HepG2 (cell line): Measurements from ENCODE around the gene PPFIA4. TPM values are rescaled to one million over a fixed set of nuclear protein-coding genes. Genes with fewer than 3 reads are reported as not detected.

Experiments
- CCAR2 ChIP-seq: fragments of 200-400 bp; formaldehyde crosslinking; optimal IDR thresholded peaks from 2 replicates; pipeline ENCODE3; 2018; ENCODE audit warnings: low read depth, mild to moderate bottlenecking, low read length, moderate library complexity
- CERS6 ChIP-seq: sonication (generic); formaldehyde crosslinking; IDR thresholded peaks from 2 replicates; pipeline ENCODE4 v1.5.0; 2020; ENCODE audit warnings: missing genetic modification reagents
- DNMT1 ChIP-seq: sonication (generic); formaldehyde crosslinking; IDR thresholded peaks from 2 replicates; pipeline ENCODE4 v1.5.1; 2020; ENCODE audit warnings: mild to moderate bottlenecking, missing genetic modification reagents
- GMEB2 ChIP-seq: IDR thresholded peaks from 2 replicates; pipeline ENCODE4 v1.6.1; 2016; ENCODE audit warnings: missing biosample characterization, missing genetic modification reagents, low read depth
- HIC2 ChIP-seq: sonication (generic); formaldehyde crosslinking; IDR thresholded peaks from 2 replicates; pipeline ENCODE4 v1.9.0; 2022; ENCODE audit warnings: low read depth, missing genetic modification reagents
- KDM5A ChIP-seq: fragments of 200-600 bp; sonication (generic); IDR thresholded peaks from 2 replicates; pipeline ENCODE4 v1.7.0; 2018; ENCODE audit warnings: antibody characterized with exemption, mild to moderate bottlenecking, low read length, borderline replicate concordance
- NFATC3 ChIP-seq: sonication (generic); formaldehyde crosslinking; IDR thresholded peaks from 2 replicates; pipeline ENCODE4 v1.5.1; 2020; ENCODE audit warnings: mild to moderate bottlenecking, missing genetic modification reagents
- NR2C2 ChIP-seq: sonication (generic); formaldehyde crosslinking; IDR thresholded peaks from 2 replicates; pipeline ENCODE4 v1.4.0; 2020; ENCODE audit warnings: missing genetic modification reagents, mild to moderate bottlenecking, moderate library complexity, borderline replicate concordance
- SMC3 ChIP-seq: IDR thresholded peaks from 2 replicates; pipeline ENCODE4 v1.6.1; 2011; ENCODE audit warnings: low read length, improper control_type of control experiment
- TARDBP ChIP-seq: sonication (generic); formaldehyde crosslinking; IDR thresholded peaks from 2 replicates; pipeline ENCODE4 v1.8.0; 2022; ENCODE audit warnings: mild to moderate bottlenecking, missing genetic modification reagents
- TP53 ChIP-seq: sonication (generic); formaldehyde crosslinking; conservative IDR thresholded peaks from 2 replicates; pipeline ENCODE4 v1.4.0; 2020; ENCODE audit warnings: missing genetic modification reagents
- ZBTB20 ChIP-seq: sonication (generic); formaldehyde crosslinking; IDR thresholded peaks from 2 replicates; pipeline ENCODE4 v1.8.1; 2023; ENCODE audit warnings: missing genetic modification reagents, low read depth, mild to moderate bottlenecking, borderline replicate concordance
- ZBTB49 ChIP-seq: sonication (generic); formaldehyde crosslinking; IDR thresholded peaks from 2 replicates; pipeline ENCODE4 v1.4.0; 2020; ENCODE audit warnings: missing genetic modification reagents, borderline replicate concordance
- ZNF749 ChIP-seq: sonication (generic); formaldehyde crosslinking; IDR thresholded peaks from 2 replicates; pipeline ENCODE4 v1.8.0; 2022; ENCODE audit warnings: mild to moderate bottlenecking, missing genetic modification reagents, moderate library complexity, borderline replicate concordance
- polyA plus RNA-seq, 8 experiments: library from polyadenylated mRNA; depleted of rRNA in 3 of 8; stranded (reverse) in 7 of 8; unstranded in 1 of 8; fragments of >200 nt; fragmentation: Illumina TruSeq in 4 of 8; extraction: Trizol in 4 of 8; gene quantifications; 2 replicates each; pipeline versions ENCODE4 v1.2.1 to v1.2.3, GENCODE V29; 2011 to 2016; ENCODE audit warnings: low read depth in 4 of 8, missing spikeins in 1 of 8, mixed read lengths in 1 of 8; ENCODE audit not compliant: insufficient read depth in 1 of 8
- total RNA-seq, 5 experiments: library from RNA; depleted of rRNA; stranded (reverse); fragments of >200 nt; fragmentation: Illumina TruSeq; extraction: Trizol; gene quantifications; 2 replicates each; pipeline ENCODE4 v1.2.3, GENCODE V29; 2016; ENCODE audit warnings: low read depth in 1 of 5
- TF ChIP-seq, protein P1 (sequence below): sonication (generic); formaldehyde crosslinking; IDR thresholded peaks from 2 replicates; pipeline ENCODE4 v1.4.0; 2020; ENCODE audit warnings: mild to moderate bottlenecking, missing genetic modification reagents

Gene PPFIA4
- total and polyA plus RNA-seq, 2 of the 13 experiments (the other 11 are each of a cell fraction or from before 2014, with no cell fraction given) = 6.4 TPM; not detected in 1

- TF ChIP-seq ZBTB49 = no peak
- 0 out of 2 replicates have a peak, but pooled peaks have one; percentile 22 for TF ChIP-seq ZBTB20 (CRISPR knock-in tag)
- no peak for TF ChIP-seq NR2C2
- no peak for TF ChIP-seq TP53
- no peak for TF ChIP-seq DNMT1 (CRISPR knock-in tag)
- TF ChIP-seq KDM5A = peak; percentile 62; the same call in 1 of the 2 replicates
- no peak for TF ChIP-seq CERS6 (CRISPR knock-in tag)
- TF ChIP-seq TARDBP (CRISPR knock-in tag) = no peak
- TF ChIP-seq SMC3 = peak; percentile 52
- no peak for TF ChIP-seq GMEB2
- TF ChIP-seq NFATC3 (CRISPR knock-in tag) = no peak
- TF ChIP-seq CCAR2 = no peak
- no peak for TF ChIP-seq HIC2 (CRISPR knock-in tag)
- TF ChIP-seq ZNF749 = no peak
- TF ChIP-seq, protein P1, sequence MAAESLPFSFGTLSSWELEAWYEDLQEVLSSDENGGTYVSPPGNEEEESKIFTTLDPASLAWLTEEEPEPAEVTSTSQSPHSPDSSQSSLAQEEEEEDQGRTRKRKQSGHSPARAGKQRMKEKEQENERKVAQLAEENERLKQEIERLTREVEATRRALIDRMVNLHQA (CRISPR knock-in tag) = no peak
Measured at GRCh38 chr1:202998836-202999750, 27.2 kb upstream of the PPFIA4 start (continued).
